Sigmoid colon (tissue), 4 donors: ENCODE data around the gene LARGE1.

ENCODE experiments used
- POLR2A ChIP-seq, 2 donors: fragments of 450-650 bp; IDR thresholded peaks; one replicate each; pipeline ENCODE4 v1.6.1; 2016; ENCODE audit warnings: antibody characterized with exemption in 2 of 2, mild to moderate bottlenecking in 2 of 2, moderate library complexity in 2 of 2
- POLR2AphosphoS5 ChIP-seq, 4 donors: sonication (generic); formaldehyde crosslinking; IDR thresholded peaks; one replicate each; pipeline ENCODE4 v1.6.1; 2017; ENCODE audit warnings: antibody characterized with exemption in 4 of 4
- TF ChIP-seq, protein P1 (sequence below), 4 experiments: fragments of 450-650 bp in 3 of 4; fragments of 200-600 bp in 1 of 4; IDR thresholded peaks; one replicate each; pipeline ENCODE4 v1.5.1; 2016 to 2019; ENCODE audit warnings: antibody characterized with exemption in 4 of 4, mild to moderate bottlenecking in 3 of 4, moderate library complexity in 2 of 4

DNA sequence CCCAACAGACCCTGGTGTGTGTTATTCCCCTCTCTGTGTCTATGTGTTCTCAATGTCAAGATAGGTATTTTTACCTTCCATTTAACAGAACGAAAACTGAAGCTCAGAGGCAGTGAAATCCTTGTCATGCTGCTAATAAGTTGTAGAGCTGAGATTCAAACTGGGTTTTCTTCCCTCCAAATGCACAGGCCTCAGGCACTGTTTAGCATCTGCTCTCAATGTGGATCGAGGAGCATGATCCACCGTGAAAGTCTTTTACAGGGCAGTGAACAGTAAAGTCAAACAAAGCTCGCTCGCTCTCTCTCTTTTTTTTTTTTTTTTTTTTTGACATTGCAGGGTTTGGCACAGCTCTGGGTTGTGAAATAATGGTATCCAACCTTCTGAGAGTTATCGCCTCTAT, 461.1 kb downstream of the LARGE1 start:
- TF ChIP-seq POLR2AphosphoS5 (IDR thresholded peaks at IDR 0.05): no peak
- no peak for TF ChIP-seq POLR2A (IDR thresholded peaks at IDR 0.05)
- TF ChIP-seq, protein P1, sequence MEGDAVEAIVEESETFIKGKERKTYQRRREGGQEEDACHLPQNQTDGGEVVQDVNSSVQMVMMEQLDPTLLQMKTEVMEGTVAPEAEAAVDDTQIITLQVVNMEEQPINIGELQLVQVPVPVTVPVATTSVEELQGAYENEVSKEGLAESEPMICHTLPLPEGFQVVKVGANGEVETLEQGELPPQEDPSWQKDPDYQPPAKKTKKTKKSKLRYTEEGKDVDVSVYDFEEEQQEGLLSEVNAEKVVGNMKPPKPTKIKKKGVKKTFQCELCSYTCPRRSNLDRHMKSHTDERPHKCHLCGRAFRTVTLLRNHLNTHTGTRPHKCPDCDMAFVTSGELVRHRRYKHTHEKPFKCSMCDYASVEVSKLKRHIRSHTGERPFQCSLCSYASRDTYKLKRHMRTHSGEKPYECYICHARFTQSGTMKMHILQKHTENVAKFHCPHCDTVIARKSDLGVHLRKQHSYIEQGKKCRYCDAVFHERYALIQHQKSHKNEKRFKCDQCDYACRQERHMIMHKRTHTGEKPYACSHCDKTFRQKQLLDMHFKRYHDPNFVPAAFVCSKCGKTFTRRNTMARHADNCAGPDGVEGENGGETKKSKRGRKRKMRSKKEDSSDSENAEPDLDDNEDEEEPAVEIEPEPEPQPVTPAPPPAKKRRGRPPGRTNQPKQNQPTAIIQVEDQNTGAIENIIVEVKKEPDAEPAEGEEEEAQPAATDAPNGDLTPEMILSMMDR (IDR thresholded peaks at IDR 0.05): no peak
